GM10248 (cell line): Measurements from ENCODE around the gene GLCE.

Source experiments
- CTCF ChIA-PET: fragments of 300-600 bp; sonication (Branson Sonifier 250); formaldehyde crosslinking; extraction: SDS; loops from one replicate; lab custom pipeline; 2021; ENCODE audit warnings: antibody characterized with exemption; lab: Yijun Ruan, JAX
- POLR2A ChIA-PET: fragments of 350-650 bp; sonication (Branson Sonifier 250); formaldehyde crosslinking; extraction: SDS; loops from one replicate; lab custom pipeline; 2020; ENCODE audit warnings: antibody characterized with exemption; lab: Yijun Ruan, JAX
- DNase-seq: peaks from one replicate; pipeline ENCODE4 v3.0.0; 2012; ENCODE audit errors: extremely low spot score
- CTCF ChIP-seq: IDR thresholded peaks from 2 replicates; pipeline ENCODE4 v1.5.1; 2012; ENCODE audit warnings: mild to moderate bottlenecking, low read depth; ENCODE audit errors: extremely low read depth, missing control alignments, control extremely low read depth

GLCE gene

GRCh38 chr15:69127306-69127705 is 33.1 kb upstream of the GLCE start:
- ChIA-PET CTCF (interaction anchor here (1.0 kb wide), 1 partner anchor 36 kb away, joined by 3 read pairs; no protein-coding TSS in a partner anchor), POLR2A (no interaction called here)
- DNase-seq = no peak

GRCh38 chr15:69128667-69129311 is 31.6 kb upstream of the GLCE start:
- ChIA-PET POLR2A (no interaction called here), CTCF (no interaction called here)
- TF ChIP-seq CTCF = no peak
- no peak for DNase-seq

More at GRCh38 chr15:69127306-69127705, 33.1 kb upstream of the GLCE start:
- no peak for TF ChIP-seq CTCF

GRCh38 chr15:69131362-69132220 is 28.8 kb upstream of the GLCE start:
- no peak for TF ChIP-seq CTCF
- ChIA-PET CTCF (interaction anchor here (1.5 kb wide), 1 partner anchor 16 kb away, joined by 3 read pairs; no protein-coding TSS in a partner anchor), POLR2A (no interaction called here)
- DNase-seq = no peak

- CTCF ChIA-PET = interaction anchor here (1.5 kb wide), 1 partner anchor 15 kb away, joined by 3 read pairs; no protein-coding TSS in a partner anchor
- POLR2A ChIA-PET = no interaction called here
- no peak for TF ChIP-seq CTCF
- no peak for DNase-seq
Observed at GRCh38 chr15:69132430-69132829, 28.0 kb upstream of the GLCE start.

GRCh38 chr15:69132977-69133861 is 27.2 kb upstream of the GLCE start:
- no peak for DNase-seq
- TF ChIP-seq CTCF = no peak
- CTCF ChIA-PET = interaction anchor here (0.9 to 1.5 kb wide), 3 partner anchors 14 to 37 kb away, joined by 3 read pairs; no protein-coding TSS in a partner anchor
- POLR2A ChIA-PET = no interaction called here
